Gastroesophageal sphincter (tissue), 4 donors: ENCODE results near the gene ARHGAP22. TPM values are rescaled to one million over a fixed set of nuclear protein-coding genes. Genes with fewer than 3 reads are reported as not detected.

Source experiments
- ATAC-seq: fragments of 150-250 bp; one replicate; pipeline ENCODE4 v1.9.1; 2016; ENCODE audit warnings: mild to moderate bottlenecking, moderate library complexity
- H3K27ac ChIP-seq, 4 donors: fragments of 200-600 bp; sonication (generic) in 3 of 4; 1 replicate in 3 of 4; 2 replicates in 1 of 4; pipeline ENCODE4 v1.5.1; 2016 to 2019
- H3K27me3 ChIP-seq: fragments of 200-600 bp; sonication (generic); one replicate; pipeline ENCODE4 v1.5.1; 2019
- H3K36me3 ChIP-seq, 2 donors: fragments of 200-600 bp; sonication (generic); one replicate each; pipeline ENCODE4 v1.5.1; 2019; ENCODE audit warnings: control low read depth in 1 of 2
- H3K4me1 ChIP-seq, 3 donors: fragments of 200-600 bp; sonication (generic); 1 replicate in 2 of 3; 2 replicates in 1 of 3; pipeline ENCODE4 v1.5.1; 2016 to 2019; ENCODE audit warnings: control low read depth in 2 of 3
- H3K4me3 ChIP-seq, 2 donors: fragments of 200-600 bp; sonication (generic); one replicate each; pipeline ENCODE4 v1.5.1; 2019; ENCODE audit warnings: mild to moderate bottlenecking in 1 of 2, moderate library complexity in 1 of 2
- H3K9me3 ChIP-seq, 3 donors: fragments of 200-600 bp; sonication (generic); one replicate each; pipeline ENCODE4 v1.5.1; 2017 to 2019; ENCODE audit warnings: control low read depth in 2 of 3
- EP300 ChIP-seq: sonication (generic); formaldehyde crosslinking; IDR thresholded peaks from one replicate; pipeline ENCODE4 v1.6.1; 2017; ENCODE audit warnings: antibody characterized with exemption, mild to moderate bottlenecking
- POLR2A ChIP-seq, 2 donors: fragments of 450-650 bp; IDR thresholded peaks; one replicate each; pipeline ENCODE4 v1.6.1; 2017; ENCODE audit warnings: antibody characterized with exemption in 2 of 2, mild to moderate bottlenecking in 2 of 2, moderate library complexity in 1 of 2
- POLR2AphosphoS5 ChIP-seq: sonication (generic); formaldehyde crosslinking; IDR thresholded peaks from one replicate; pipeline ENCODE4 v1.6.1; 2017; ENCODE audit warnings: antibody characterized with exemption
- WGBS, 2 donors: methylation state at CpG; one replicate each; pipeline ENCODE4 v1.1.5; 2018; ENCODE audit warnings: low coverage in 1 of 2; 5-methylcytosine and 5-hydroxymethylcytosine counted together
- total RNA-seq, 4 donors: library from RNA; depleted of rRNA; stranded (reverse); fragments of >200 nt; gene quantifications; one replicate each; pipeline ENCODE4 v1.1.0, GENCODE V29; 2016
- TF ChIP-seq, protein P1 (sequence below), 4 experiments: fragments of 200-600 bp in 2 of 4; fragments of 450-650 bp in 2 of 4; sonication (generic) in 1 of 4; IDR thresholded peaks; one replicate each; pipeline ENCODE4 v1.5.1; 2017 to 2019; ENCODE audit warnings: antibody characterized with exemption in 4 of 4, mild to moderate bottlenecking in 2 of 4, moderate library complexity in 2 of 4

The ARHGAP22 gene
- total RNA-seq, 4 donors from 2014 or later, result 4.2 to 5.8 (median 5.1) TPM

DNA sequence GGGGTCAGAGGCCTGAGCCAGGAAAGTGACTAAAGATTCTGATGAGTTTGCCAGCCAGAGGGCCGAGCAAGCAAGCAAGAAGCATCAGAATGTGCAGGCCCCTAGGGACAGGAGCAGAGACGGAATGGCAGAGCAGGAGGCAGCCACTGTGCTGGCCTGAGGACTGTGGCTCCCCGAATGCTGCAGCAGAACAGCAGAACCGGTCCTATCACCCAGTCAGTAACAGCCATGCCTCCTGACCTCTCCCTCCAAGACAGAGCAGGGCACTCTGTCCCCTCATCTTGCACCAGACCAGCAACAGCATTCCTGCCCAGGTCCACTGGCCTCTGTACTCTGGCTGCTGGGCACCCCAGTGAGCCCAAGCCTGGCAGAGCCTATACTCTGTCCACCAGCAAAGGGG lies 85.9 kb downstream of the ARHGAP22 start:
- no peaks in the 10 kb centered on the region for H3K36me3 ChIP-seq
- peaks cover 0 to 18% (median 2%) of the 10 kb centered on the region in 3 donors for H3K9me3 ChIP-seq
- H3K4me1 ChIP-seq, result peaks cover 0 to 21% (median 8%) of the 10 kb centered on the region in 3 donors
- H3K27me3 ChIP-seq, result no peaks in the 10 kb centered on the region
- WGBS, 2 donors, result 63% methylated on average over 1 of the region's 4 CpGs; no CpG with 5 or more reads in 1 of the 2 donors
- no peak overlapping the region for H3K4me3 ChIP-seq
- no peak for TF ChIP-seq POLR2A (IDR thresholded peaks at IDR 0.05)
- TF ChIP-seq EP300, result no peak
- no peak for TF ChIP-seq POLR2AphosphoS5
- TF ChIP-seq, protein P1, sequence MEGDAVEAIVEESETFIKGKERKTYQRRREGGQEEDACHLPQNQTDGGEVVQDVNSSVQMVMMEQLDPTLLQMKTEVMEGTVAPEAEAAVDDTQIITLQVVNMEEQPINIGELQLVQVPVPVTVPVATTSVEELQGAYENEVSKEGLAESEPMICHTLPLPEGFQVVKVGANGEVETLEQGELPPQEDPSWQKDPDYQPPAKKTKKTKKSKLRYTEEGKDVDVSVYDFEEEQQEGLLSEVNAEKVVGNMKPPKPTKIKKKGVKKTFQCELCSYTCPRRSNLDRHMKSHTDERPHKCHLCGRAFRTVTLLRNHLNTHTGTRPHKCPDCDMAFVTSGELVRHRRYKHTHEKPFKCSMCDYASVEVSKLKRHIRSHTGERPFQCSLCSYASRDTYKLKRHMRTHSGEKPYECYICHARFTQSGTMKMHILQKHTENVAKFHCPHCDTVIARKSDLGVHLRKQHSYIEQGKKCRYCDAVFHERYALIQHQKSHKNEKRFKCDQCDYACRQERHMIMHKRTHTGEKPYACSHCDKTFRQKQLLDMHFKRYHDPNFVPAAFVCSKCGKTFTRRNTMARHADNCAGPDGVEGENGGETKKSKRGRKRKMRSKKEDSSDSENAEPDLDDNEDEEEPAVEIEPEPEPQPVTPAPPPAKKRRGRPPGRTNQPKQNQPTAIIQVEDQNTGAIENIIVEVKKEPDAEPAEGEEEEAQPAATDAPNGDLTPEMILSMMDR (IDR thresholded peaks at IDR 0.05), result no peak
- H3K27ac ChIP-seq, result no peak overlapping the region
- no peak for ATAC-seq

DNA sequence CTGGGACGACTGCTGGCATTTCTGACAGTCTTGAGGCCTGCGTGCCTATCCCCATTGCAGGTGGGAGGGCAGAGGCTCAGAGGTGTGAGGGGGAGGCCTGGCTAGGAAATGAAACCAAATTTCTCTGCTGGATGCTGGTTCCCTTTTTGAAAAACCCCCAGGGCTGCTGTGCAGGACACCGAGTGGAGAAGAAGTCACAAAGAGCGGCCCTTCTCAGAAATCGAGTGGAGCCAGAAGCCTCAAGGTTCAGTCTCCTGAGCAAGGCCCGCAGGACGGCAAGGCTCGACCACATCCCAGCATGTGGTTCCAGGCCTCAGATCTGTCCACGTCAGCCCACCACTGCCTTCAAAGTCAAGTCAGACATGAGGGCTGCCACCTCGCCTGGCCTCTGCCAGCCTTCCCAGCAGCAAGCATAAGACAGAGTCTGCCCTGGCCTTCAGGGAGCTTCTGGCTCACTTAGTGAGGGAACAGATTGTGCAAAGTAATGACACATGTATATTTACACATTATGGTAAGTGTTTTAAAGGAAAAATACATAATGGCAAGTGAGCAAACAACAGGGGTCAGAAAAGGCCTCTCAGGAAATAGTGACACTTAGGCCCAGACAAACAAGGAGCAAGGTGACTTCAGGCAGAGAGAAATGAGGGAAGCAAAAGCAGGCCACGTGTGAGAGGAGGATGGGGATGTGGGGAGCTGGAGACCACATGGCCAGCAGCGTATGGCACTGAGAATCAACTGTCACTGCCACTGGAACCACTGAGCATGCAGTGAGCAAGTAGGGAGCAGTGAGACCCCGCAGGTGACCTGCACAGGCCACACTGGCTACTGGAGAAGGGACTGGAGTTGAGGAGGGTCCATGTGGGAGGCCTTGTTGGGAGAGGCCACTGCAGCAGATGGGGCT lies 86.7 kb downstream of the ARHGAP22 start:
- H3K4me1 ChIP-seq, result peaks cover 0 to 13% (median 3%) of the 10 kb centered on the region in 3 donors
- H3K36me3 ChIP-seq, result no peaks in the 10 kb centered on the region
- H3K4me3 ChIP-seq, result no peak overlapping the region
- H3K9me3 ChIP-seq, result peaks cover 0 to 24% (median 2%) of the 10 kb centered on the region in 3 donors
- H3K27me3 ChIP-seq, result no peaks in the 10 kb centered on the region
- TF ChIP-seq POLR2AphosphoS5, result no peak
- TF ChIP-seq, protein P1 (IDR thresholded peaks at IDR 0.05), result no peak
- WGBS, 2 donors, result 80 to 86% methylated on average over 3 to 5 of the region's 13 CpGs
- no peak for ATAC-seq
- H3K27ac ChIP-seq, result no peak overlapping the region

- H3K4me1 ChIP-seq, result peaks cover 0 to 6% (median 0%) of the 10 kb centered on the region in 3 donors
- no peak for ATAC-seq
- H3K27ac ChIP-seq, result no peak overlapping the region
- no peak for TF ChIP-seq POLR2AphosphoS5
- TF ChIP-seq, protein P1 (IDR thresholded peaks at IDR 0.05), result no peak
- no peak for TF ChIP-seq EP300
- TF ChIP-seq POLR2A (IDR thresholded peaks at IDR 0.05), result no peak
- H3K4me3 ChIP-seq, result no peak overlapping the region
- no peaks in the 10 kb centered on the region for H3K27me3 ChIP-seq
- no peaks in the 10 kb centered on the region for H3K36me3 ChIP-seq
- 85 to 93% methylated on average over 2 to 5 of the region's 9 CpGs for WGBS, 2 donors
- peaks cover 0 to 30% (median 2%) of the 10 kb centered on the region in 3 donors for H3K9me3 ChIP-seq
Observed at GRCh38 chr10:48517482-48517881, 87.4 kb downstream of the ARHGAP22 start.

DNA sequence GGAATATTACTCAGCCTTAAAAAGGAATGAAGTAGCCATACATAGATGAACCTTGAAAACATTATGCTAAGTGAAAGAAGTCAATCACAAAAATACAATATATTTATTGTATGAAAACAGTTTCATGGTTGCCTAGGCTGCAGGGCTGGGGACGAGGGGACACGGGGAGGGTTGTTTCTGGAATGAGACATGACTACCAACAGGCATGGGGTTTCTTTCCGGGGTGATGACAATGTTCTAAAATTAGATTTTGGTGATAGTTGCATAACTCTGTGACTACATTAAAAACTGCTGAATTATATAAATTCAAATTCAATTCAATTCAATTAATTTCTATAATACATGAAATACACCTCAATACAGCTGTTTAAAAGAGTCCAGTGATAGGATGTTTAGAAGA lies 88.0 kb downstream of the ARHGAP22 start:
- TF ChIP-seq, protein P1 (IDR thresholded peaks at IDR 0.05), result no peak
- TF ChIP-seq EP300, result no peak
- TF ChIP-seq POLR2AphosphoS5, result no peak
- no peak for TF ChIP-seq POLR2A (IDR thresholded peaks at IDR 0.05)
- H3K27ac ChIP-seq, result no peak overlapping the region
- H3K36me3 ChIP-seq, result no peaks in the 10 kb centered on the region
- peaks cover 0 to under 1% (median 0%) of the 10 kb centered on the region in 3 donors for H3K4me1 ChIP-seq
- ATAC-seq, result no peak
- WGBS, 2 donors, result 81 to 89% methylated on average over 3 of the region's 3 CpGs
- H3K9me3 ChIP-seq, result peaks cover 0 to 30% (median 2%) of the 10 kb centered on the region in 3 donors
- H3K27me3 ChIP-seq, result no peaks in the 10 kb centered on the region
- no peak overlapping the region for H3K4me3 ChIP-seq

GRCh38 chr10:48514916-48515315 lies 90.0 kb downstream of the ARHGAP22 start:
- H3K9me3 ChIP-seq, result peaks cover 0 to 30% (median 2%) of the 10 kb centered on the region in 3 donors
- no peak for ATAC-seq
- H3K4me3 ChIP-seq, result no peak overlapping the region
- H3K36me3 ChIP-seq, result no peaks in the 10 kb centered on the region
- no peaks in the 10 kb centered on the region for H3K4me1 ChIP-seq
- 80 to 89% methylated on average over 1 of the region's 1 CpG for WGBS, 2 donors
- TF ChIP-seq POLR2AphosphoS5, result no peak
- no peak for TF ChIP-seq EP300
- no peak for TF ChIP-seq POLR2A (IDR thresholded peaks at IDR 0.05)
- TF ChIP-seq, protein P1 (IDR thresholded peaks at IDR 0.05), result no peak
- no peaks in the 10 kb centered on the region for H3K27me3 ChIP-seq
- H3K27ac ChIP-seq, result no peak overlapping the region
